Stimulated activated effector memory CD8-positive, alpha-beta T cell treated with anti-CD3 and anti-CD28 coated beads, Interleukin-12 subunit alpha, Interleukin-12 subunit beta, amount 100 ng/mL, for 72 hours (primary cell): ENCODE results near the gene KCNK7.
"Not testable (repeated sequence)": the region's sequence is repeated elsewhere in the genome, so short reads cannot be mapped to it uniquely, and the experiment has no call there.

Source experiments
- ATAC-seq: fragments of 150-1000 bp; cut with Tn5 transposase; 2 replicates; pipeline ENCODE4 v1.10.0; 2021
- DNase-seq, 2 donors: peaks; one replicate each; pipeline ENCODE4 v3.0.0; 2021 to 2022; ENCODE audit warnings: low spot score in 2 of 2
- H3K27ac Mint-ChIP-seq: one replicate; pipeline ENCODE4 v1.8.0; 2022; ENCODE audit warnings: mild to moderate bottlenecking, mixed read lengths
- H3K36me3 Mint-ChIP-seq: one replicate; pipeline ENCODE4 v1.8.0; 2022; ENCODE audit warnings: mild to moderate bottlenecking, mixed read lengths
- H3K4me1 Mint-ChIP-seq: one replicate; pipeline ENCODE4 v1.8.0; 2022; ENCODE audit warnings: mixed read lengths
- H3K4me3 Mint-ChIP-seq: one replicate; pipeline ENCODE4 v1.8.0; 2022; ENCODE audit warnings: mild to moderate bottlenecking, mixed read lengths
- H3K9me3 Mint-ChIP-seq: one replicate; pipeline ENCODE4 v1.8.0; 2022; ENCODE audit warnings: mixed read lengths

Gene KCNK7

GRCh38 chr11:65565624-65566453 lies 29.8 kb downstream of the KCNK7 start:
- Mint-ChIP-seq H3K9me3 (no peaks in the 10 kb centered on the region), H3K36me3 (peaks cover 31% of the 10 kb centered on the region), H3K27ac (peak overlapping the region; percentile 93), H3K4me3 (peak overlapping the region; percentile 68), H3K4me1 (peaks cover 62% of the 10 kb centered on the region)
- DNase-seq (no peak), ATAC-seq (peak; percentile 23)

- not testable (repeated sequence) for H3K9me3 Mint-ChIP-seq, ATAC-seq, DNase-seq
- Mint-ChIP-seq H3K36me3 (peaks cover 23% of the 10 kb centered on the region), H3K4me3 (peak overlapping the region; percentile 68), H3K27ac (peak overlapping the region; percentile 93), H3K4me1 (peaks cover 64% of the 10 kb centered on the region)
Measured at GRCh38 chr11:65564879-65565559, 30.6 kb downstream of the KCNK7 start.

GRCh38 chr11:65563601-65564000 lies 32.0 kb downstream of the KCNK7 start:
- ATAC-seq (no peak), DNase-seq (no peak)
- Mint-ChIP-seq H3K4me3 (no peak overlapping the region), H3K27ac (peak overlapping the region; percentile 93), H3K4me1 (peaks cover 61% of the 10 kb centered on the region), H3K36me3 (peaks cover 8% of the 10 kb centered on the region), H3K9me3 (no peaks in the 10 kb centered on the region)

- H3K36me3 Mint-ChIP-seq, result peaks cover under 1% of the 10 kb centered on the region
- no peak overlapping the region for H3K4me3 Mint-ChIP-seq
- H3K4me1 Mint-ChIP-seq, result peaks cover 54% of the 10 kb centered on the region
- H3K27ac Mint-ChIP-seq, result no peak overlapping the region
- ATAC-seq, result peak; percentile 22
- H3K9me3 Mint-ChIP-seq, result no peaks in the 10 kb centered on the region
- DNase-seq, result no peak
Measured at GRCh38 chr11:65562788-65563187, 32.8 kb downstream of the KCNK7 start.

DNA sequence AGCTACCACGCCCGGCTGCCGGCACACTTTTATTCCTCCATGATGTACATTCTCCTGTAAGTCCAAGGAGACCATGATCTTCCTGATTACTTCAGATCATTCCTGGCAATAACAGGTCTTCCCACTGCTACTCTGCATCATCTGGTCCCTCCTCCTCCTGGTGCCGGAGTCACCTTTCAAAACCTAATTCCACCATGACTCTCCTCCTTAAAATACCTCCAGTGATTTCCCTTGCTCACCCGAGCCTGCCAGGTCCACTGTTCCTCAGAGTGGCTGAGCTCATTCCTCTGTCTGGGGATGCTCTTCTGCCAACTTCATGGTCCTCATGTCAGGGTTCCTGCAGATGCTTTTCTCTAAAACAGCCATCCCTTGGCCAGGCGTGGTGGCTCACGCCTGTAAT lies 33.6 kb downstream of the KCNK7 start:
- ATAC-seq (no peak), DNase-seq (no peak)
- H3K4me3 Mint-ChIP-seq, result no peak overlapping the region
- H3K36me3 Mint-ChIP-seq, result no peaks in the 10 kb centered on the region
- H3K9me3 Mint-ChIP-seq, result no peaks in the 10 kb centered on the region
- H3K4me1 Mint-ChIP-seq, result peaks cover 59% of the 10 kb centered on the region
- peak overlapping the region; percentile 42 for H3K27ac Mint-ChIP-seq

DNA sequence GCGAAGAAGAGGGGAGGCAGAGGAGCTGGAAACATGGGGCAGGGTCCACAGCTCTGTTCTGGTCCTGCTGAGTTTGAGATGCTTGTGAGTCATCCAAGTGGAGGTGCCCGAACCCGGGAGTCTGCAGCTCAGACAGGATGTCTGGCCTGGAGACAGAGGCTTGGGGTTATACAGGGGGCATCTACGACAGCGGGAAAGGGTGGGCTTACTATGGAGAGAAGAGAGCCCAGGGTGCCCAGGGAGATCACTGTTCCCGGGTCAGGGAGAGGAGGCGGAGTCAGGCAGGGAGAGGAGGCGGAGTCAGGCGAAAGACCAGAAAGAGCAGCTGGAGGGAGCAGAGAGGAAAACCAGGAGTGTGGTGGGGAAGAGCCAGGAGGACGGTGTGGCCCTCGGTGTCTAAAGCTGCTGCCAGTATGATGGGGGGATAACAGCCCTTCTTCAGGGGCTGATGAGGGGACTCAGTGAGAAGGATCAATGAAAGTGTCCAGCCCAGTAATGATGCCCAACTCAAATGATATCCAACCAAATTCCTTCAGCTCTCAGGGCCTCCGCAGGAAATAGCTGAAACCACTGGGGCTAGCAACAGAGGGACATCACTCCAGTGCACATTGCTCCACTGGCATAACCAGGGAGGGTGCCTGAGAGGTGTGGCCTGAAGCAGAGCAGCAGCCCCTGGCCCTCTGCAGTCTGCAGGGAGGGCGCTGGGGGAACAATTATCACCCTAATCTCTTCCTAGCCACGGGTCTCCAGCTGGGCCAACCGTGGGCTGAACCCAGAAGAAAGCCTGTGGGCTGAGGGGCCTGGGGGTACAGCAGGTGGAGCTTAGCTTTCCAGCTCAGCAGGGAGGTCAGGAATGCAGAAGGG lies 34.8 kb downstream of the KCNK7 start:
- H3K4me1 Mint-ChIP-seq, result peaks cover 59% of the 10 kb centered on the region
- H3K36me3 Mint-ChIP-seq, result no peaks in the 10 kb centered on the region
- H3K27ac Mint-ChIP-seq, result peak overlapping the region; percentile 90
- no peak overlapping the region for H3K4me3 Mint-ChIP-seq
- H3K9me3 Mint-ChIP-seq, result no peaks in the 10 kb centered on the region
- ATAC-seq (no peak), DNase-seq (no peak)

GRCh38 chr11:65559951-65560537 lies 35.6 kb downstream of the KCNK7 start:
- Mint-ChIP-seq H3K9me3 (no peaks in the 10 kb centered on the region), H3K4me3 (no peak overlapping the region), H3K36me3 (peaks cover 3% of the 10 kb centered on the region), H3K27ac (peak overlapping the region; percentile 90), H3K4me1 (peaks cover 59% of the 10 kb centered on the region)
- DNase-seq, result no peak
- no peak for ATAC-seq

- H3K9me3 Mint-ChIP-seq, result no peaks in the 10 kb centered on the region
- peak overlapping the region; percentile 75 for H3K4me3 Mint-ChIP-seq
- H3K36me3 Mint-ChIP-seq, result peaks cover 5% of the 10 kb centered on the region
- peak overlapping the region; percentile 90 for H3K27ac Mint-ChIP-seq
- no peak for DNase-seq
- peaks cover 59% of the 10 kb centered on the region for H3K4me1 Mint-ChIP-seq
- ATAC-seq, result peak; percentile 72
Measured at GRCh38 chr11:65559535-65559934, 36.1 kb downstream of the KCNK7 start.

DNA sequence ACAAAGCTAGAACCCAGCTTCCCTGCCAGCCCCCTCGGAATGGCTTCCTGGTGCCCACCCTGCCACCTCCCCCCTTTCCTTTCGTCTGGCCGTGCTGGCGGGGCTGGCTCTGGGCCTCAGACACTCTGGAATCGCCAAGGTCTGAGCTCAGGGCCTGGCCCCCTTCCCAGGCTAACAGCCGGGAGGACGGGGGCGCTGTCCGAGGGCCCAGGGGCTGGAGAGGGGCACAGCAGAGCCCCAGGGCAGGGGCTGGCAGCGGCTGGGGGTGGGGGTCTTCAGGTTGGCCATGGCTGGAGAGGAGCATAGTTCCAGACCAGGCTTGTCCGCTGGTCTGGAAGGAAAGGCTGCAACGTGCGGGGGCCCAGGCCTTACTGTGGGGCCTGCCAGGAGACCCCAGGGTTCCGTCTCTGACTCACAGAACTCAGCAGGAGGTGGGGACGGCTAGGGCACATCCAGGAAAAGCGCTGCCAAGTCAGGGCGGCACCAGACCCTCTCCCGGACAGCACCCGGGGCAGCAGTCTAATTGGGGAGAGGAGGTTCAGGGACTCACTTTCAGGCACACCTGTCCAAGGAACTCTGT lies 36.6 kb downstream of the KCNK7 start:
- H3K9me3 Mint-ChIP-seq, result no peaks in the 10 kb centered on the region
- no peak for ATAC-seq

GRCh38 chr11:65558002-65558929 lies 37.3 kb downstream of the KCNK7 start, which contains the start of gene LTBP3:
LTBP3 (minus strand) TSS chr11:65558359; CDS start chr11:65557959, 400 bp downstream.
- Mint-ChIP-seq H3K36me3 (peaks cover 5% of the 10 kb centered on the region), H3K4me1 (peaks cover 66% of the 10 kb centered on the region), H3K9me3 (no peaks in the 10 kb centered on the region), H3K4me3 (peak within 1 kb of the TSS; percentile 75), H3K27ac (peak within 1 kb of the TSS; percentile 90)
- ATAC-seq, result peak; percentile 54
- DNase-seq, result no peak

More for the DNA sequence above, 36.6 kb downstream of the KCNK7 start:
- H3K4me1 Mint-ChIP-seq, result peaks cover 64% of the 10 kb centered on the region
- peaks cover 5% of the 10 kb centered on the region for H3K36me3 Mint-ChIP-seq
- peak overlapping the region; percentile 75 for H3K4me3 Mint-ChIP-seq
- no peak for DNase-seq
- H3K27ac Mint-ChIP-seq, result peak overlapping the region; percentile 90

DNA sequence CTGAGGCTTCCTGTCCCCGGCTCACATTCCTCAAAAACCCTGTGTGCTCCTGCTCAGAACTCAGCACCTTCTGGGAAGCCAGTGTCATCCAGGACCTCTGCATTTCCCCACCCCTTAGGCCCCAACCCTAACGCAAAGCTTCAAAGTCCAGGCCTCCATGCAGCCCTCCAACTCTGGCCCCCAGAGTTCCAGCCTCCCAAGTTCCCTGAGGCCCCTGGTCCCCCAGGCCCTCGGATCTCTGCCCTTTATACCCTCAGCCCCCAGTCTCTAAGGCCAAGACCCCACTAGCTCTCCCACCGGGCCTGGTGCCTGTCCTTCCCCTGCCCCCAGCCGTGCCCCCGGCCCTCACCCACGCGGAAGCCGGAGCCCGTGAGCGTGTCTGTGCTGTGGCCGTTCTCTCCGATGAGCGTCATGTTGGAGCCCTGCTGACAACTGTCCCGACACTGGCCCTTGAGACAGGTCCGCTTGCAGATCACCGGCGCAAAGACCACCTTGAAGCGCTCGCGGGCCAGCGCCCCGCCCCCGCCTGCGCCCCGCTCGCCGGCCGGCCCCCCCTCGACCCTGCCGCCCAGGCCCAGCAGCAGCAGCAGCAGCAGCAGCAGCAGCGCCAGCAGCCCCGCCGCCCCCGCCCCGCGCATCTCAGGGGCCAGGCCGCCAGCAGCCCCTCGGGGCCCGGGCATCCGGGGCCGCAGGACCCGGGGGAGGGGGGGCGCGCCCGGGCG lies 38.2 kb downstream of the KCNK7 start:
- Mint-ChIP-seq H3K27ac (peak overlapping the region; percentile 90), H3K9me3 (no peaks in the 10 kb centered on the region), H3K36me3 (peaks cover 5% of the 10 kb centered on the region), H3K4me3 (peak overlapping the region; percentile 75), H3K4me1 (peaks cover 71% of the 10 kb centered on the region)
- no peak for DNase-seq
- no peak for ATAC-seq

GRCh38 chr11:65556470-65557279 lies 38.9 kb downstream of the KCNK7 start:
- Mint-ChIP-seq H3K36me3 (peaks cover 11% of the 10 kb centered on the region), H3K9me3 (no peaks in the 10 kb centered on the region), H3K4me1 (peaks cover 73% of the 10 kb centered on the region), H3K27ac (peak overlapping the region; percentile 90), H3K4me3 (peak overlapping the region; percentile 75)
- DNase-seq (no peak), ATAC-seq (no peak)
